H1 (cell line): ENCODE measurements around the gene WDR74. TPM values are rescaled to one million over a fixed set of nuclear protein-coding genes. Genes with fewer than 3 reads are reported as not detected.

Experiments used
- BRCA1 ChIP-seq: IDR thresholded peaks from 2 replicates; pipeline ENCODE4 v1.6.1; 2012; ENCODE audit warnings: low read depth, low read length, improper control_type of control experiment
- EZH2 ChIP-seq: fragments of 200-600 bp; sonication (generic); IDR thresholded peaks from 2 replicates; pipeline ENCODE4 v1.7.1; 2012; ENCODE audit warnings: low read depth, mild to moderate bottlenecking, moderate library complexity, low read length, inconsistent platforms; ENCODE audit not compliant: severe bottlenecking
- FOSL1 ChIP-seq: IDR thresholded peaks from 2 replicates; pipeline ENCODE4 v1.6.1; 2011; ENCODE audit warnings: mild to moderate bottlenecking, low read depth, low read length, moderate library complexity; ENCODE audit not compliant: insufficient read depth
- JUN ChIP-seq: IDR thresholded peaks from 2 replicates; pipeline ENCODE4 v1.6.1; 2011; ENCODE audit warnings: low read depth, mild to moderate bottlenecking, improper control_type of control experiment, low read length
- MAFK ChIP-seq: IDR thresholded peaks from 2 replicates; pipeline ENCODE4 v1.6.1; 2012; ENCODE audit warnings: low read depth, mild to moderate bottlenecking, improper control_type of control experiment, low read length
- SIX5 ChIP-seq: IDR thresholded peaks from 2 replicates; pipeline ENCODE4 v1.6.1; 2011; ENCODE audit warnings: mild to moderate bottlenecking, low read depth, low read length
- SP2 ChIP-seq: IDR thresholded peaks from 2 replicates; pipeline ENCODE4 v1.6.1; 2012; ENCODE audit warnings: mild to moderate bottlenecking, low read length, inconsistent platforms
- SP4 ChIP-seq: IDR thresholded peaks from 2 replicates; pipeline ENCODE4 v1.6.1; 2012; ENCODE audit warnings: low read length, inconsistent platforms
- ZNF274 ChIP-seq: IDR thresholded peaks from 2 replicates; pipeline ENCODE4 v1.7.0; 2012; ENCODE audit warnings: low read length, borderline replicate concordance; ENCODE audit errors: extremely low read depth
- polyA plus RNA-seq, 7 experiments: library from polyadenylated mRNA; depleted of rRNA in 3 of 7; stranded (reverse) in 5 of 7; unstranded in 2 of 7; fragments of >200 nt in 5 of 7; fragments of 200-250 nt in 2 of 7; gene quantifications; 1 replicate in 5 of 7; 2 replicates in 1 of 7; 4 replicates in 1 of 7; pipeline versions ENCODE4 v1.2.1 to v1.2.3, GENCODE V29; 2011 to 2013; ENCODE audit warnings: missing spikeins in 2 of 7, mixed read lengths in 2 of 7
- total RNA-seq: library from RNA; stranded (reverse); fragmentation: NEBNext Ultra II Directional; extraction: Animal tissue kit (Norgen Biotek cat#: 25700); gene quantifications from 2 replicates; pipeline ENCODE4 v1.2.1, GENCODE V29; 2021

The WDR74 gene
- total and polyA plus RNA-seq, 2 of the 8 experiments (the other 6 are each of a cell fraction or from before 2014, with no cell fraction given) = 93.6 to 97.0 TPM

DNA sequence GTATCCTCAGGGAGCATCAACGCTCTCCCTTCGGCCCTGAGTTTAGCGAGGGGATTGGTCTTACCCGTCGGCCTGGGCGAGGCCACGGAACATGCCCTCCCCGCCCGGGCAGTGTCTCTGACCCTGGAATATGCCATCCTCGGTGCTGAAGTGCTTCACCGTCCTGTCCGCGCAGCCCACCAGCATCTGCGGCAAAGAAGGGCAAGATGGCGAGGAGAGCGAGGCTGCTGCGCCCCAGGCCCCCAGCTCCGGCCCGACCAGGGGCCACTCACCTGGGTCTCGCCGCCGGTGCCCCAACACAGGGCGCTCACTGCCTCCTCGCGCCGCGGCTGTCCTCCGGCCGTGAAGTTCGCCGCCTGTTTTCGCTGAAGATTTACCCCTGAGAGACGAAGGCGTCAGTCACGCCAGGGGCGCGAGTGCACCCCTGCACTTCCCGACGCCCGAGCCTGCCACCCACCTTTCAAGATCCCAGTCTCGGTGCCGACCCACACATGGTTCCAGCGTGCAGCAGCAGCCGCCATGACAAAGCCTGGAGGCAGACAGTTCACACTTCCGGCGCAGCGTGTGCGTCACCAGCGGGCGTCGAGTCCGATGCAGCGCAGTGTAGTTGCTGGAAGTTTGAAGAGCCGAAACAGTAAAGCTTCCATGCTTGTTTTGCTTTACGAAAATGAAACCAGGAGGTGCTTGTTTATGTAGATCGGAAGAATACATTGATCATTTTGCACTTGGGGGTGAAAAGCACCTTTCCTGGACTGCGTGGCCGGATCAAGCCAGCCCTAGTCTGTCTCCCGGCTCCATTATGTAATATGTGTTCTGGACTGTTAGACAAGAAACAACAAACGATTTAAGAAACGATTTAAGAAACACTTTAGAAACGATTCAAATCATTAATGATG, at the start of gene WDR74 (continued):
- no peak for TF ChIP-seq ZNF274
- no peak for TF ChIP-seq FOSL1
- peak; percentile 43; the same call in 1 of the 2 replicates for TF ChIP-seq BRCA1
- no peak for TF ChIP-seq SIX5
- no peak for TF ChIP-seq JUN
- no peak for TF ChIP-seq SP2
- TF ChIP-seq MAFK = no peak
- no peak for TF ChIP-seq SP4
- no peak for TF ChIP-seq EZH2
- TF ChIP-seq, all 59 proteins: peak for 25
